Activated T-helper 1 cell treated with anti-CD3 and anti-CD28 coated beads, Interleukin-12 subunit alpha, Interleukin-12 subunit beta, Interleukin-2, Interleukin-4 antibody, amounts not matched to agents 30 ng/mL and 10 ng/mL and 1 ng/mL, durations not matched to agents 14 hours and 24 hours and 36 hours (primary cell): ENCODE results near the gene DYNLT5. TPM values are rescaled to one million over a fixed set of nuclear protein-coding genes. Genes with fewer than 3 reads are reported as not detected.

Experiments
- total RNA-seq: library from RNA; stranded (reverse); gene quantifications from 2 replicates; pipeline ENCODE4 v1.2.3, GENCODE V29; 2022

Gene DYNLT5
- total RNA-seq, 1 donor from 2014 or later = not detected

Other genes starting within 250 kb of the DYNLT5 start
- not detected in 2 replicates for gene SGIP1, start 218.3 kb upstream of the DYNLT5 start, total RNA-seq
- gene INSL5, start 48.8 kb downstream of the DYNLT5 start, total RNA-seq = not detected in 2 replicates
- 1.2 and 3.2 TPM in 2 replicates for gene DNAI4, start 172.4 kb downstream of the DYNLT5 start, total RNA-seq
- gene MIER1, start 172.5 kb downstream of the DYNLT5 start, total RNA-seq = 53.2 and 57.4 TPM in 2 replicates